Body of pancreas (tissue), 4 donors: Measurements from ENCODE around the gene C6orf52. TPM values are rescaled to one million over a fixed set of nuclear protein-coding genes. Genes with fewer than 3 reads are reported as not detected.

Source experiments
- ATAC-seq: fragments of 150-250 bp; one replicate; pipeline ENCODE4 v1.9.1; 2016
- DNase-seq, 4 donors: peaks; one replicate each; pipeline ENCODE4 v3.0.0-alpha.2; 2019
- H3K27ac ChIP-seq, 4 donors: fragments of 200-600 bp; sonication (generic); 1 replicate in 3 of 4; 2 replicates in 1 of 4; pipeline versions ENCODE4 v1.5.1 to v1.6.1; 2016 to 2019; ENCODE audit warnings: mild to moderate bottlenecking in 1 of 4, mixed read lengths in 1 of 4, moderate library complexity in 1 of 4
- H3K27me3 ChIP-seq, 2 donors: fragments of 200-600 bp; sonication (generic); one replicate each; pipeline ENCODE4 v1.6.0; 2016; ENCODE audit warnings: mild to moderate bottlenecking in 1 of 2
- H3K36me3 ChIP-seq, 2 donors: fragments of 200-600 bp; sonication (generic); replicated peaks in 1 of 2; 2 replicates each; pipeline ENCODE4 v1.5.1; 2016; ENCODE audit warnings: low read depth in 2 of 2; ENCODE audit not compliant: insufficient read depth in 1 of 2
- H3K4me1 ChIP-seq: fragments of 200-600 bp; sonication (generic); one replicate; pipeline ENCODE4 v1.6.0; 2016
- H3K4me3 ChIP-seq, 2 donors: fragments of 200-600 bp; sonication (generic); 1 replicate in 1 of 2; 2 replicates in 1 of 2; pipeline ENCODE4 v1.5.1; 2016 to 2019
- H3K9me3 ChIP-seq, 3 donors: fragments of 200-600 bp; sonication (generic); 1 replicate in 2 of 3; 2 replicates in 1 of 3; pipeline ENCODE4 v1.5.1; 2016
- CTCF ChIP-seq, 7 experiments: fragments of 450-650 bp in 4 of 7; fragments of 200-600 bp in 3 of 7; sonication (generic) in 3 of 7; IDR thresholded peaks; one replicate each; pipeline ENCODE4 v1.5.1; 2016 to 2019; ENCODE audit warnings: antibody characterized with exemption in 7 of 7
- POLR2A ChIP-seq, 3 donors: fragments of 450-650 bp; IDR thresholded peaks; one replicate each; pipeline ENCODE4 v1.6.1; 2016; ENCODE audit warnings: antibody characterized with exemption in 3 of 3, mild to moderate bottlenecking in 2 of 3
- WGBS, 2 donors: methylation state at CpG; one replicate each; pipeline ENCODE4 v1.1.5; 2017; 5-methylcytosine and 5-hydroxymethylcytosine counted together
- intact Hi-C: fragments of 100-400 bp; cut with DNase I; formaldehyde crosslinking; loops from one replicate; pipeline ENCODE4 v1.15.1; 2023
- total RNA-seq, 2 donors: library from RNA; depleted of rRNA; stranded (reverse); fragments of >200 nt; gene quantifications; one replicate each; pipeline ENCODE4 v1.1.0, GENCODE V29; 2016

C6orf52 gene
- total RNA-seq, 2 donors from 2014 or later = not detected

- TF ChIP-seq CTCF (IDR thresholded peaks at IDR 0.05) (no peak), POLR2A (IDR thresholded peaks at IDR 0.05) (no peak)
- intact Hi-C loops = no loop called here
- Histone ChIP-seq H3K4me3 (no peak overlapping the region), H3K9me3 (no peaks in the 10 kb centered on the region), H3K4me1 (no peaks in the 10 kb centered on the region), H3K27me3 (no peaks in the 10 kb centered on the region), H3K36me3 (no peaks in the 10 kb centered on the region), H3K27ac (no peak overlapping the region)
- DNase-seq (no peak), ATAC-seq (no peak)
- WGBS, 2 donors = 48 to 52% methylated on average over 3 of the region's 3 CpGs
Measured at GRCh38 chr6:10643201-10643651, 51.2 kb downstream of the C6orf52 start.

- Histone ChIP-seq H3K9me3 (no peaks in the 10 kb centered on the region), H3K27ac (no peak overlapping the region), H3K27me3 (no peaks in the 10 kb centered on the region), H3K4me1 (no peaks in the 10 kb centered on the region), H3K36me3 (no peaks in the 10 kb centered on the region), H3K4me3 (no peak overlapping the region)
- WGBS, 2 donors = 88 to 92% methylated on average over 3 of the region's 3 CpGs
- intact Hi-C loops = no loop called here
- TF ChIP-seq CTCF (IDR thresholded peaks at IDR 0.05) (no peak), POLR2A (IDR thresholded peaks at IDR 0.05) (no peak)
- ATAC-seq = no peak
- no peak for DNase-seq
Measured at GRCh38 chr6:10641528-10641927, 52.9 kb downstream of the C6orf52 start.

- intact Hi-C loops = no loop called here
- H3K36me3 ChIP-seq = no peaks in the 10 kb centered on the region
- H3K4me3 ChIP-seq = no peak overlapping the region
- H3K4me1 ChIP-seq = no peaks in the 10 kb centered on the region
- no peak for TF ChIP-seq POLR2A (IDR thresholded peaks at IDR 0.05)
- TF ChIP-seq CTCF (IDR thresholded peaks at IDR 0.05) = no peak
- ATAC-seq (no peak), DNase-seq (no peak)
- no peak overlapping the region for H3K27ac ChIP-seq
- WGBS, 2 donors = 91% methylated on average over 8 of the region's 8 CpGs
- no peaks in the 10 kb centered on the region for H3K27me3 ChIP-seq
- no peaks in the 10 kb centered on the region for H3K9me3 ChIP-seq
Measured at GRCh38 chr6:10640412-10640811, 54.0 kb downstream of the C6orf52 start.

GRCh38 chr6:10633216-10633615 lies 61.2 kb downstream of the C6orf52 start:
- intact Hi-C loops = no loop called here
- Histone ChIP-seq H3K36me3 (no peaks in the 10 kb centered on the region), H3K27ac (no peak overlapping the region), H3K4me3 (no peak overlapping the region), H3K27me3 (no peaks in the 10 kb centered on the region), H3K4me1 (no peaks in the 10 kb centered on the region), H3K9me3 (no peaks in the 10 kb centered on the region)
- ATAC-seq (no peak), DNase-seq (peak in 1 of 4 donors; percentile 12)
- TF ChIP-seq POLR2A (IDR thresholded peaks at IDR 0.05) = no peak
- no peak for TF ChIP-seq CTCF (IDR thresholded peaks at IDR 0.05)
- WGBS, 2 donors = 81 to 94% methylated on average over 1 of the region's 1 CpG

GRCh38 chr6:10630178-10630577 lies 64.2 kb downstream of the C6orf52 start:
- WGBS, 2 donors = 93 to 100% methylated on average over 1 of the region's 1 CpG
- no peaks in the 10 kb centered on the region for H3K4me1 ChIP-seq

More at GRCh38 chr6:10630178-10630577, 64.2 kb downstream of the C6orf52 start:
- H3K9me3 ChIP-seq = no peaks in the 10 kb centered on the region
- ATAC-seq = no peak
- no peaks in the 10 kb centered on the region for H3K27me3 ChIP-seq
- no peak overlapping the region for H3K4me3 ChIP-seq
- TF ChIP-seq CTCF (IDR thresholded peaks at IDR 0.05) (no peak), POLR2A (IDR thresholded peaks at IDR 0.05) (no peak)
- DNase-seq = no peak
- H3K36me3 ChIP-seq = no peaks in the 10 kb centered on the region
- intact Hi-C loops = no loop called here
- no peak overlapping the region for H3K27ac ChIP-seq
